GM12878 (cell line): ENCODE measurements around the gene CACNA1D.

Source experiments
- CREB1 ChIP-seq: IDR thresholded peaks from 2 replicates; pipeline ENCODE4 v1.6.1; 2012; ENCODE audit warnings: low read depth, mild to moderate bottlenecking, inconsistent platforms
- SIN3A ChIP-seq: IDR thresholded peaks from 2 replicates; pipeline ENCODE4 v1.6.1; 2012; ENCODE audit warnings: low read depth, low read length, improper control_type of control experiment

- no peak for TF ChIP-seq CREB1
- no peak for TF ChIP-seq SIN3A
These were observed 91.2 kb downstream of the CACNA1D start for GRCh38 chr3:53585627-53586026.
